ENCODE measurements around the gene ASB2.

Gene ASB2

DNA sequence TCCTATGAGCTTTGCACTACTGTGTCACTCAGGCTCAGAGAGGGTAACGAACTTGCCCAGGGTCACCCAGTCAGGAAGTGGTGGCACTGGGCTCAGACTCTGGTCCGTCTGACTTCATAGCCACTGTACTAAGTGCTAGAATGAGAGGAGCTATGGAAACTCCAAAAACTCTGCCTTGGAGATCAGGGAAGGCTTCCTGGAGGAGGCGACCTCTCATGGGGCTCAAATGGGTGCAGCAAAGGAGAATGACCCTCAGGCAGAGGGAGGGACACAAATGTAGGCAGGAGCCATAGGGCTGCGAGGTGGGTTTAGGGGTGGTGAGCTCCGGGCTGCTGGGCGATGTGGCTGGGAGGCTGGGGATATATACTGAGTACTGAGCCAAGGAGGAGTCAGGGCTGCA is 23.9 kb upstream of the ASB2 start:
- Histone ChIP-seq H3K27me3 (ENCODE audit: control insufficient read depth, insufficient read depth, low read length) (peaks cover 11% of the 10 kb centered on the region), H3K4me3 (ENCODE audit: low read depth, low read length) (no peak overlapping the region), H3K9me3 (ENCODE audit: control insufficient read depth, insufficient read depth, low read depth, low read length) (no peaks in the 10 kb centered on the region), H3K9ac (ENCODE audit: low read length) (no peak overlapping the region), H3K36me3 (ENCODE audit: control insufficient read depth, insufficient read depth, low read length) (no peaks in the 10 kb centered on the region), H3K4me1 (ENCODE audit: control insufficient read depth, insufficient read depth, low read length) (peaks cover 5% of the 10 kb centered on the region; the same call in 1 of the 2 replicates), H3K27ac (ENCODE audit: low read depth, low read length) (no peak overlapping the region)

DNA sequence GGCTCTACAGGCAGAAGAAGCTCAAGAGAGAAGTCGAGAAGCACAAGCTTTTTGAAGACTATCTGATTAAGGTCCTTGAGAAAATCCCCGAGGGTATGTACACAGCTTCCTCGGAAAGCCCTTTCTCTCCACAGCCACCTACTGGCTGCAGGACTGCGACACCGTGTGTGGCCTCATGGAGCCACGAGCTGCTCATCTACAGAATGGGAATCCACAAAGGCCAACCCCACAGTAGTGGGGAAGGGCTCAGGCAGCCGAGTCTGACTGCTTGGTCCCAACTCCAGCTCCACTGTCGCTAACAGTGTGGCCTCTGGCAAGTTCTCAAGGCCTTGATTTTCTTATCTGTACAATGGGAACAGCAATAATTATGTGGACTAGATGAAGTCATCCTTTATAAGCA is 23.2 kb upstream of the ASB2 start:
- Histone ChIP-seq H3K4me1 (ENCODE audit: control insufficient read depth, insufficient read depth, low read length) (peaks cover 5% of the 10 kb centered on the region; the same call in 1 of the 2 replicates), H3K4me3 (ENCODE audit: low read depth, low read length) (no peak overlapping the region), H3K27me3 (ENCODE audit: control insufficient read depth, insufficient read depth, low read length) (peaks cover 11% of the 10 kb centered on the region), H3K36me3 (ENCODE audit: control insufficient read depth, insufficient read depth, low read length) (no peaks in the 10 kb centered on the region), H3K9me3 (ENCODE audit: control insufficient read depth, insufficient read depth, low read depth, low read length) (no peaks in the 10 kb centered on the region), H3K27ac (ENCODE audit: low read depth, low read length) (no peak overlapping the region), H3K9ac (ENCODE audit: low read length) (no peak overlapping the region)

DNA sequence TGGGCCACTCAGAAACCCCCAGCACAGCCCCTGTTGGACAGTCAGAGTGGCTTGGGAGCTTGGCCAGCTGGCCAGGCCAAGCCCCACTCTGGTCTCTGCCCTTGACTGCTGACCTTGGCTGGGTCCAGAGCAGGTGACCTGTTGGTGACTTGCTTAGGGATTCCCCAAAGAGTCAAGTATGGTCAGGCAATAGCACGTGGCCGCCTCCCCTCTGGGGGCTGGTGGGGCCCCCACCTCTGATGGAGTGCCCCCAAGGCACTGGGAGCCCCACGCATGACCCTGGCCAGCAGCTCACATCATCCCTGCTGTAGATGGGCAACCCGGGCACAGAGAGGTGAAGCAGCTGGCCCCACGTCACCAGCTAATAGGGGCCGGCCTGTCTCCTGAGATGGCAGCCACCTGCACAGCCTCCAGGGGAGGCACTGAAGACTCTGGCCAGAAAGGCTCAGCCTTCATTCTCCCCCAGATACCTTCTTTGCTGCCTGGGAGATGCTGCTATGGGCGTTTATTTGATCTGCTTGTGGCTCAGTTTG is 22.6 kb upstream of the ASB2 start:
- peaks cover 5% of the 10 kb centered on the region; the same call in 1 of the 2 replicates for H3K4me1 ChIP-seq (ENCODE audit: control insufficient read depth, insufficient read depth, low read length)
- H3K9ac ChIP-seq (ENCODE audit: low read length), result no peak overlapping the region
- no peaks in the 10 kb centered on the region for H3K9me3 ChIP-seq (ENCODE audit: control insufficient read depth, insufficient read depth, low read depth, low read length)
- H3K27me3 ChIP-seq (ENCODE audit: control insufficient read depth, insufficient read depth, low read length), result peaks cover 8% of the 10 kb centered on the region
- H3K4me3 ChIP-seq (ENCODE audit: low read depth, low read length), result no peak overlapping the region
- H3K27ac ChIP-seq (ENCODE audit: low read depth, low read length), result no peak overlapping the region
- no peaks in the 10 kb centered on the region for H3K36me3 ChIP-seq (ENCODE audit: control insufficient read depth, insufficient read depth, low read length)

DNA sequence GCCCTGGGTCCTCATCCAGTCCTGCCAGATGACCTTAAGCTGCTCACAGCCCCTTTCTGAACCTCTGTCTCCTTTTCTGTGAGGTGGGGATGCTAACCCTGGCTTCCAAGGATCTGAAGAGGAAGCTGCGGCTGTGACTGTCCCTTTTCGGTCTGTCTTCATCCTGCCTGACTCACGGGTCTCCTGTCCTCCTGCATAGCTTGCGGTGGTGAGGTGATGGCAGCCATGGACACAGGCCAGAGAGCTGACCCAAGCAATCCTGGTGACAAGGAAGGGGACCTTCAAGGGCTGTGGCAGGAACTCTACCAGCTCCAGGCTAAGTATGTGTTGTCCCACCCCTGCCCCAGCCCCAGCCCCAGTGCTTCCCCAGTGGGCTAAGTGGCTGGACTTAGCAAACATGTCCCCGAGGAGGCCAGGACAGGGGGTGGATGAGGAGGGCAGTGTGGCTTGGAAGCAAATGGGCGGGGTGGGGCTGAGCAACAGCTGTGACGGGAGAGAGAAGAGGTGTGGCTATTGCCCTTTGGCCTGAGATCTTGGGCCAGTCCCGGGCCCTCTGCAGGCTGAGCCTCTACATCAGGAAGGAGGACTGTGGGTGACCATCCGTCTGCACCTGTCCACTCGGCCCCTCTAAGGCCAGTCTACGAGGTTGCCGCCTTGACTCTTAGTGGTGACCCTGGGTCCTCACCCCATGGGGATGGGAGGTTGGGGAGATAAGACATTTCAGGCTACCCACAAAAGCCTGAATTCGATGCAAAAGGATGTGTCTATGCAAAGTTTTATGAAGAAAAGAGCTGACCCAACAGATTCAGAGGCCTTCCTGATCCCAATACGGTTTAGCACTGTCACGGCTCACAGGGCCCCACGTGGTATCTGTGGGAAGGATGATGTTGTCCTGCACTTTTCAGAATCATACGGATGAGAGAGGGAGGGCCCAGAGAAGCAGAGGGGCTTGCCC is 21.8 kb upstream of the ASB2 start:
- no peak overlapping the region for H3K27ac ChIP-seq (ENCODE audit: low read depth, low read length)
- peaks cover 5% of the 10 kb centered on the region; the same call in 1 of the 2 replicates for H3K4me1 ChIP-seq (ENCODE audit: control insufficient read depth, insufficient read depth, low read length)
- H3K9me3 ChIP-seq (ENCODE audit: control insufficient read depth, insufficient read depth, low read depth, low read length), result no peaks in the 10 kb centered on the region
- no peaks in the 10 kb centered on the region for H3K36me3 ChIP-seq (ENCODE audit: control insufficient read depth, insufficient read depth, low read length)
- no peak overlapping the region for H3K4me3 ChIP-seq (ENCODE audit: low read depth, low read length)
- H3K9ac ChIP-seq (ENCODE audit: low read length), result no peak overlapping the region
- H3K27me3 ChIP-seq (ENCODE audit: control insufficient read depth, insufficient read depth, low read length), result peaks cover 8% of the 10 kb centered on the region

DNA sequence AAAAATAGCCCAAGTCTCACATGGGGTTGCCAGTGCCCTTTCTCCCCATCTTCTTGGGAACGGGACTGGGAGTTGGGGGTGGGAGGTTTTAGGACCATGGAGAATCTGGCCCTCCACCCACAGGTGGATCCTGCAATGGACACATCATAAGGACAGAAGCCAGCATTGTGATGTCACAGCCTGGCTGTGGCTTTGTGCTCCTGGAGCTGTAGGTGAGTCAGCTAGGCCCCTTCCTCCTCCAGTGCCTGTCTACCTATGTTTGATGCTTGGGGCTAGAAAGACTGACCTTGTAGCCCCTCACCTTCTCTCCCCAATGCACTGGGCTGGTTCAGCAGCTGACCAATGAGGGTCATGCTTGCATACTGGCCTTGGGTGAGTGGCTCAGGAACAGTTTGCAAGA is 20.7 kb upstream of the ASB2 start, which contains the start of gene CCDC197:
Gene CCDC197, plus strand, starts transcription at position 220 of the 400 bp plus-strand sequence. CDS start 831 bp downstream, outside the sequence.
- Histone ChIP-seq H3K9ac (ENCODE audit: low read length) (no peak within 1 kb of the TSS), H3K27me3 (ENCODE audit: control insufficient read depth, insufficient read depth, low read length) (peaks cover 8% of the 10 kb centered on the region), H3K4me3 (ENCODE audit: low read depth, low read length) (no peak within 1 kb of the TSS), H3K27ac (ENCODE audit: low read depth, low read length) (no peak within 1 kb of the TSS), H3K9me3 (ENCODE audit: control insufficient read depth, insufficient read depth, low read depth, low read length) (no peaks in the 10 kb centered on the region), H3K36me3 (ENCODE audit: control insufficient read depth, insufficient read depth, low read length) (no peaks in the 10 kb centered on the region), H3K4me1 (ENCODE audit: control insufficient read depth, insufficient read depth, low read length) (peaks cover 5% of the 10 kb centered on the region; the same call in 1 of the 2 replicates)

DNA sequence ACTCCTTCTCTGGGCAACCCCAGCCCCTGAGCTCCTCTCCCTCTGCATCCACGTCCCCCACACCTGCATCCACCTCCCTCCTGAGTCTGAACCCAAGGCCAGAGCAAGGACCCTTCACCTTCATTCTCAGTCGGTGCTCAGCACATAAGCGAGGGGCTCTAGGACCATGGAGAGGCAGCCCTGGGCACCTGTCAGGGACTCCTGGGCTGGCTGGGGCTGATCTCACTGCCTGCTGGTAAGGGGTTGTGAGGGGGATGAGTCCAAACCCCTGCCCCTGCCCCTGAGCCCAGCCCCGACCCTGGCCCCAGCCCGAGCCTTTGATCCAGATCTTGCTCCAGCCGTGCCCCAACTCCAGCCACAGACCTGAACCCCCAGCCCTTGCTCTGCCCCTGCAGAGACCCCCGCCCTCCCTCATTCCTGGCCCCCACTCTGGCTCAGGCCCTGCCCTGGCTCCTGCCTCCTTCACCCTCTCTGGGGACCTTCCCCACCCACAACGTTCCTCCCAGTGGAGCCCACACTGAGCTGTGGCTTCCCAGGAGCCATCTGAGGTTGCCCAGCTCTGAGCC is 19.8 kb upstream of the ASB2 start:
- no peaks in the 10 kb centered on the region for H3K36me3 ChIP-seq (ENCODE audit: control insufficient read depth, insufficient read depth, low read length)
- no peaks in the 10 kb centered on the region; the same call in 1 of the 2 replicates for H3K4me1 ChIP-seq (ENCODE audit: control insufficient read depth, insufficient read depth, low read length)
- H3K9me3 ChIP-seq (ENCODE audit: control insufficient read depth, insufficient read depth, low read depth, low read length), result no peaks in the 10 kb centered on the region
- H3K4me3 ChIP-seq (ENCODE audit: low read depth, low read length), result no peak overlapping the region
- H3K27ac ChIP-seq (ENCODE audit: low read depth, low read length), result no peak overlapping the region
- peaks cover 3% of the 10 kb centered on the region for H3K27me3 ChIP-seq (ENCODE audit: control insufficient read depth, insufficient read depth, low read length)
- no peak overlapping the region for H3K9ac ChIP-seq (ENCODE audit: low read length)

DNA sequence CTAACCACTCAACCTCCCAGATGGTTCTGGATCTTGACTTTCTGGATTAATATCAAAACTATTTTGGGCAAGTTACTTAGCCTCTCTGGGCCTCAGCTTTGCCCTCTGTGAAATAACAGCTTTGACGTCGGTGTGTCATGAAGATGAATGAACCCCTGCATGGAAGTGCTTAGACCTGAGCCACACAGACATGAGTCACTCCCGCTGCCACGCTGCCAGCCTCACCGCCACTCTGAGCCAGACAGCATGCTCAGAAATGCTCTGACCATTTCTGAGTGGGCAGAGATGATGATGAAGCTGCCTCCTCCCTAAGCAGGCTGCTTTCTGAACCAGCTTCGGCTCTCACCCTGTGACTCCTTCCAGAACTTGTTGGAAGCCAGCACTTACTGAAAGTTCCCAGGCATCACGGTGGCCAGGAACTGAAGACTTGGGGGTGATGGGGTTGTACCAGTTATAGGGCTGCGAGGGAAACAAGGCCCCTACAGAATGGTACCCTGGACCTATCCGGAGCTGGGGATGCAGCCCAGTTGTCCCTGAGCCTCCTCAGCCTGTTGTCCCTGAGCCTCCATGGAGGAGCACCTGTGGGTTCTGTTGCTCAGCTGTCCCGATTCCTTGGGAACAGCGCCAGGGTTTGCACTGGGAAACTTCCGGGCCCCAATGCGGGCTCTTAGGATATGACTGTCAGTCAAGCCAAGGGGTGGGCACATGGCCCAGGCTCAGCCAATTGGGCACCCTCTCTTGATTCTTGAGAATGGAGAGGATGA is 18.7 kb upstream of the ASB2 start:
- no peak overlapping the region for H3K27ac ChIP-seq (ENCODE audit: low read depth, low read length)
- H3K4me1 ChIP-seq (ENCODE audit: control insufficient read depth, insufficient read depth, low read length), result no peaks in the 10 kb centered on the region; the same call in 1 of the 2 replicates
- no peaks in the 10 kb centered on the region for H3K9me3 ChIP-seq (ENCODE audit: control insufficient read depth, insufficient read depth, low read depth, low read length)
- H3K27me3 ChIP-seq (ENCODE audit: control insufficient read depth, insufficient read depth, low read length), result no peaks in the 10 kb centered on the region
- no peaks in the 10 kb centered on the region for H3K36me3 ChIP-seq (ENCODE audit: control insufficient read depth, insufficient read depth, low read length)
- H3K4me3 ChIP-seq (ENCODE audit: low read depth, low read length), result no peak overlapping the region
- no peak overlapping the region for H3K9ac ChIP-seq (ENCODE audit: low read length)

DNA sequence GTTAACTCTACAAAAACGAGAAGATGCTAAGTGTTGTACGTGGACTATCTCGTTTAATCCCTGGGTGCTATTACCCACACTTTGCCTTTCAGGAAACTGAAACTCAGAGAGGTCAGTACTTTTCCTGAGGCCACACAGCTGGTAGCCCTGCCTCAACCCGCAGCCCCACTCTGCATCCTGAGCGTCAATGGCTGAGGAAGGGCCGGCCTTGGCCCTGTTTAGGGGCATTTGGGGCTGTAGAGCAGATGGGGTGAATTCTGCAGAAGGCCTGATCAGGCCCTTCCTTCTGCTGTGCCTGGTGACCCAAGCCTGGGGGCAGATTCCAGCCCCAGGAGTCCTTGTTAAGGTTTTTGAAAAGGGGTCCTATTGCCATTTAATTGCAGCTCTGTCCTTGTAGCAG is 17.0 kb upstream of the ASB2 start:
- Histone ChIP-seq H3K27me3 (ENCODE audit: control insufficient read depth, insufficient read depth, low read length) (no peaks in the 10 kb centered on the region), H3K36me3 (ENCODE audit: control insufficient read depth, insufficient read depth, low read length) (no peaks in the 10 kb centered on the region), H3K4me1 (ENCODE audit: control insufficient read depth, insufficient read depth, low read length) (no peaks in the 10 kb centered on the region; the same call in 1 of the 2 replicates), H3K4me3 (ENCODE audit: low read depth, low read length) (no peak overlapping the region), H3K27ac (ENCODE audit: low read depth, low read length) (no peak overlapping the region), H3K9me3 (ENCODE audit: control insufficient read depth, insufficient read depth, low read depth, low read length) (no peaks in the 10 kb centered on the region), H3K9ac (ENCODE audit: low read length) (no peak overlapping the region)

DNA sequence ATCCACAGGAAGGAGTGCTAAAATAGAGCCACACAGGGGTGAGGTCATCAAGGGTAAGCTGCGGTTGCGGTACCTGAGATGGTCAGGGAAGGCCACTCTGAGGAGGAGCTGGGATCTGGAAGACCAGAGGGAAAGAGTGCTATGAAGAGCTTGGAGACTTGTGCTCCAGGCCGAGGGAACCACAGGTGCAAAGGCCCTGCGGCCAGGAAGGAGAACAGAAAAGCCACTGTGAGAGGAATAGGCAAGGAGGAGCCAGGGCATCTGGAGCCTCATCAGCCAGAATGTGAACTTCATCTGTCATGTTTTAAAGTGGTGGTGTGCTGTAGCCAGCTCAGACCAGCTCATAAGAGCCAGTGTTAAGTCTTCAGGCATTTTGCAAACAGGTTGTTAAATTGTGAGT is 15.3 kb upstream of the ASB2 start:
- H3K36me3 ChIP-seq (ENCODE audit: control insufficient read depth, insufficient read depth, low read length), result no peaks in the 10 kb centered on the region
- peaks cover 9% of the 10 kb centered on the region for H3K4me1 ChIP-seq (ENCODE audit: control insufficient read depth, insufficient read depth, low read length)
- H3K9me3 ChIP-seq (ENCODE audit: control insufficient read depth, insufficient read depth, low read depth, low read length), result no peaks in the 10 kb centered on the region
- H3K27ac ChIP-seq (ENCODE audit: low read depth, low read length), result no peak overlapping the region
- H3K27me3 ChIP-seq (ENCODE audit: control insufficient read depth, insufficient read depth, low read length), result no peaks in the 10 kb centered on the region
- no peak overlapping the region for H3K9ac ChIP-seq (ENCODE audit: low read length)
- no peak overlapping the region for H3K4me3 ChIP-seq (ENCODE audit: low read depth, low read length)

DNA sequence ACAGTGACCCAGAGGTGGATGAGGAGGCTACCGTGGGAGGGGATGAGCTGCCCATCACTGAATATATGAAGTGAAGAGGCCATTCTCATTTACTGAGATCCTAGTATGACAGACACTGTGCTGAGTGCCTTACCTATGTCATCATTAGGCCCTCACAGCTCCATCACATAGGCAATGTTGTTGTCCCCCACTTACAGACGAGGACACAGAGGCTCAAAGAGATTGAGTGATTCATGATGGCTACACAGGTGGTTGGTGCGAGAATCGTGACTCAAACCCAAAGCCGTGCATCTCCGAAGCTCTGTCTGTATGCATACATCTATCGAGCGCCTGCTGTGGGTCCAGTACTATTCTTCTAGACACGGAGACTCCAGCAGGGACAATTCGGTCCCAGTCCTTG is 14.8 kb upstream of the ASB2 start:
- Histone ChIP-seq H3K9me3 (ENCODE audit: control insufficient read depth, insufficient read depth, low read depth, low read length) (no peaks in the 10 kb centered on the region), H3K4me1 (ENCODE audit: control insufficient read depth, insufficient read depth, low read length) (peaks cover 9% of the 10 kb centered on the region), H3K4me3 (ENCODE audit: low read depth, low read length) (no peak overlapping the region), H3K27me3 (ENCODE audit: control insufficient read depth, insufficient read depth, low read length) (no peaks in the 10 kb centered on the region), H3K36me3 (ENCODE audit: control insufficient read depth, insufficient read depth, low read length) (no peaks in the 10 kb centered on the region), H3K9ac (ENCODE audit: low read length) (no peak overlapping the region), H3K27ac (ENCODE audit: low read depth, low read length) (no peak overlapping the region)

All from HUES6 (cell line).